Measurements from ENCODE around the gene ACBD4.
A peak's percentile ranks its signal among the peaks of the same experiment; 100 is the strongest.

The ACBD4 gene

DNA sequence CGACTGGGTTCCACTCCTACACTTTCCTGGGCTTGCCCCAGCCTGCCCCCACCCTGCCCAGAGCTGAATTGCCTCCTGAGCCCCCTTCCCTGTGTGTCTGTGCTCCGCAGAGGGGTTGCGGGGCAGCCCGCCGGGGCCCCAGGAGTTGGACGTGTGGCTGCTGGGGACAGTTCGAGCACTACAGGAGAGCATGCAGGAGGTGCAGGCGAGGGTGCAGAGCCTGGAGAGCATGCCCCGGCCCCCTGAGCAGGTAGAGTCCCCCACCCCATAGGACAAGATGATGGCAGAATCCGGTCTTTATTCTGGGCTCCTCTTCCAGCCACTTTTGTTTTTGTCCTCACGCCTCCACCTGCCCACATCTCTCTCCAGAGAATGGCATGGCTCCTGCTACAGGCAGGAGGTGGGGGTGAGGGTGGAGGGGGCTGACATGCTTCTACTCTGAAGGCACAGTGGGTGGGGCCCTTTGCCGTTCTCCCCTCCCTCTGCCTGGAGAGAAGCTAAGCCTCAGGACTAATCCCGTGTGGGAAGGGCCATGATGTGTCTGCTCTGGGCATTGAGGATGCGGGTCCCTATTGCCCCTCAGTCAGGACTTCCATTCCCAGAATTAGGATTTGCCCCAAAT is 3.5 kb downstream of the ACBD4 start:
- no peak for DNase-seq

DNA sequence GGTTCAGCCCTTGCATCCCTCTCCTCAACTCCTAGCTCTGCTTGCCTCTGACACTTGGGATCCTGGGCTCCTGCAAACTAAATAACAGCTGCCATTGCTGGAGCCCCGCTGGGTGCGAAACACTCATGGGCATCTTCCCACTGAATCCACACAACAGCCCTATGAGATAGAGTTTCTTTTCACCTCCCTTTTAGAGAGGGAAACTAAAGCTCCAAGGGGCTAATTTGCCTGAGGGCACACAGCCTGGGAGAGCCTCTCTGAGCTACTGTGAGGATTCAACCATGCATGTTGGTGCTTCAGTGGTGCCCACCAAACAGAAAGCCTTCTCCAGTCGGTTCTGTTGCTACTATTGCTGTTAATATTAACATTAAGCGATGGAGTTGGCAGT is 4.0 kb downstream of the ACBD4 start:
- DNase-seq, result no peak

DNA sequence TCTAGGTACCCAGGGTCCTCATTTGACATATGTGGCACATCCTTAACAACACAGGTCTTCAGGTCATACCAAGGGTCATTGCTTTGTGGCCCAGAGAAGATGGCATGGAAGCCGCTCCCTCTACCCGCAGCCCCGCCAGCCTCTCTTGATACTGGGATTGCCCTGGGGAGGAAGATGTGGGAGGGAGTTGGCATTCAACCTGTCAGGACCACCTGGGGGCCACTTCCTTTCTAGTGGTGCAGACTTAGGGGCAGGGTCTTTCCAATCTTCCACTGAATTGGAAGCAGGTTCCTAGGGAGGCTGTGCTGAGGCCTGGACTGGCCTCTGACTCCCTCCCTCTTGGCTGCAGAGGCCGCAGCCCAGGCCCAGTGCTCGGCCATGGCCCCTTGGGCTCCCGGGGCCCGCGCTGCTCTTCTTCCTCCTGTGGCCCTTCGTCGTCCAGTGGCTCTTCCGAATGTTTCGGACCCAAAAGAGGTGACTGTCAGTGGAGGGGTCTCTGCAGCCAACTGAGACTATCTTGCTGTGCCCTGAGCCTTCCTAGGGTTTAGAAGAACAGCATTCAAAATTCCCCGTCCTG is 7.7 kb downstream of the ACBD4 start:
- no peak for DNase-seq

DNA sequence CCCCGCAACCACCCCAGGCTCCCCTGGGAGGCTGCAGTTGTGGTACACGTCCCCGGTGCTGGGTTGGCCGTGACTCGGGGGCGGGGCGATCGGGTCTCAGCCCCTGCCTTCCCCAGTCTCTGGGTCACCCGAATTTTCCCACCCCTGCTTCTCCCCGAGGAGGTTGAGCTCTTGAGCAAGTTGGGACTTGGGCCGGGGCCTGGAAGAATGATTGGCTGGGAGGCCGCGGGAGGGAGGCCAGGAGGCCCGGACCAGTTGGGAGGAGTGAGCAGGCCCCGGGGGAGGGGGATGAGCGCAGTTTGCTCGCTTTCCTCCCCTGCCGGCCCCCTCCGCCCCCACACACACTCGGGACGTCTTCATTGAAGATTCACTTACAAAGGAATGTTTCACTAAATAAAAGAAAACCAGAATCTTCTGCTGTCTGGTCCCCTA is 8.3 kb downstream of the ACBD4 start:
- DNase-seq, result no peak

DNA sequence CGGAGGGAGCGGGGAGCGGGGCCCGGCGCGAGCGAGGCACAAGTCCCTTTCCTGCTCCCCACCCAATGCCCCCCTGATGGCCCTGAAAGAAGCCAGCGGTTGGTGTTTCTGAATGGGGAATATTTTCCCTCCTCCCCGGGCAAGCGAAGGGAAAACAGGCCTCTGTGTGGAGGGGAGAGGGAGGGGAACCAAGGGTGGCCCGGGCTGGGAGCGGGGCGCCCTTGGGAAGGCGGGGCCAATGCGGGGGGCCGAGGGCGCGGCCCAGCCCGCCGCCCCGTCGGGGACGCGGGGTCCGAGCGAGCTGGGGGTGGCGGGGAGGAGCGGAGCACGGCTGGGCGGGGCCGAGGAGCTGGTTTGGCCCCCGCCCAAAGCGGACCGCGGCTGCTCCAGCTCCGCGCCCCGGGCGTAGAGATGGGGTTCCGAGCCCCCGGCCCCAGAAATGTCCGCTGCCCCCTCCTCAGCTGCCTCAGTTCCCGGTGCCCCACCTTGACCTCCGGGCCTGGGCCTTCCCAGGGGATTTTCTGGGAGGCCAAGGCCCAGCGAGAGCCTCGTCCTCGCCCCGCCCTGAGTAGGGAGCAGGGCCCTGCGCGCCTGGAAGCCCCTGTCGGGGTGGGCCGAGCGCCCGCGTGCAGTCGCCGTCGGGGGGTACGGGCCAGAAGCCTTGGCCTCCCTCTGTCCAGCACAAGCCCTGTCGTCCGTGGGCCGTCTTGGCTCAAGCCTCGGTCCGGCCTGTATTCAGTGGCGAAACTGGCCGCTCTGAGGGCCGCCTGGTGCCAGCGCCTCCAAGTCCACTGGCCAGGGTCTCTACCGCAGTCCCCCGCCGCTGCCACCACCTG is 8.9 kb downstream of the ACBD4 start:
- no peak for DNase-seq

DNA sequence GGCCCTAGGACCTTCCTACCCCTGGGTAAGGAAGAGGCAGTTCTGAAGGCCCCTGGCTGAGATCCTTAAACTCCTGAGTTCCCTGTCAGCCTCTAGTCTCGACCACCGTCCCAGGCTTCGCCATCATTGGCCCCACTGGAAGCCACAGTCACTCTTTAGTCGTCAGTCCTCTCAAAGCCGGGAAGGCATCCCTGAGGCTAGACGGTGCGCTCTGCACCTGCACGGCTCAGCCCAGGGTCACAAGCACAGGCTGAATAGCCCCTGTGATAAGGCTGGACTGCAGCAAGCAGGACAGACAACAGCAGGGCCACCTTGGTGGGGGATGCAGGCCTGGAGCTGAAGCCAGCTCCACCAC is 9.5 kb downstream of the ACBD4 start:
- DNase-seq, result no peak

DNA sequence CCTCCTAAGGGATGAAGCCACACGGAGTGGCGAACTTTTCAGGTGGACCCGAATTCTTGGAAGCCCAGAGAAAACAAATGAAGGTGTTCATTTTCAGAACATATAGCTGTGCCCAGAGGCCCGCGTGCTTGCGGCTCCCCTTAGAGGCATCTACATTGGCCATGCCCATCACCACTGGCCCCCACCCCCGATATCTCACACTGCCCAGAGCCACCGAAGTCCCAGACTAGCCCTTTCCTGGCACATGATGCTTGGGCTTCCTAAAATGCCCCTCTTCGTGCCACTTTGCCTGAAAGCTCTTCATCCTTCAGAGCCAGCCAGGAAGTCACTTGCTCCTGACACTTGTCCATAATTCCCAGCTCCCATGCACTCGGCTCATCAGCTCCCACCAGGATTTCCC is 10.7 kb downstream of the ACBD4 start:
- no peak for DNase-seq

DNA sequence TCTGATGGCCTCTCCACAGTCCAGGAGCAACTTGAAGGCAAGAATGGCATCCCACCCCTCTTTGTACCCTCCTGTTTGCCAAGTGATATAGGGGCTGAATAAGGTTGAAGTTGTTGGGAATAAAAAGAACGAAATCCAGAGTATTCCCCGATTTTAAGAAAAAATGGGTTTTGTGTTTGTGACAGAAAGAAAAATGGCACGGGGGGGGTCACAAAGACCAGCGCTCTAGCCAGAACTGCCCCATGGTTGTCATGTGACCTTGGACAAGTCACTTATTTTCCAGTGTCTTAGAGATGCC is 11.1 kb downstream of the ACBD4 start:
- no peak for DNase-seq

DNA sequence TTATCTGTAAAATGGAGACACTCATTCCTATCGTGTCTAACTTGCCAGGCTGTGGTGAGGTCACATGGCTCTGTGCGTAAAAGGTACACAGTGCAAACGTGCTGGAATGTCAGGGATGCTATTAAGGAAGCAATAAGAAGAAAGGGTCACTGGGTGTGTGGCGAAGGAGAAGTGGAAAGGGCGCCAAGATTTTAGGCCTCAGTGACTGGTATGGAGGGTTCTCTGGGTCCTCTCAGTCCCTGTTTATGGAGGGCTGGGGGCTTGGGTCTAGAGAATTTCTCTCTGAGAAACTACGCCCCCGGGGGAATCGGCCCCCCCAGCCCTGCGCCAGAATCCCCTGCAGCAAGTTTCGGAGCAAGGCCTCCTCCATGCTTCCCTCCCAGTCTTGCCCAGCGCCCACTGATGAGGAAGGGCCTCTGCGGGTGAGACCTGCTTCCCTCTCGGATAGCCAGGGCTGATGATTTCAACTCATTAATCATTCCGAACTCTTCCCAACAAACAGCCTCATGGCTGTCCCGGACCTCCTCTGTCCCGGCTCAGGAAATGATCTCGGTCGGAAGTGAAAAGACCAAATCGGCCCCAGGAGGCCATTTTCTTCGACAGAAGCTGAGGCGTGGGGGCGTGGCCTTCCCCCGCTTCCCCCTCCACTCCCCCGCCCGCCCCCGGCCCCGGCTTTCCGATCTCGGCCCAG is 11.5 kb downstream of the ACBD4 start:
- no peak for DNase-seq

DNA sequence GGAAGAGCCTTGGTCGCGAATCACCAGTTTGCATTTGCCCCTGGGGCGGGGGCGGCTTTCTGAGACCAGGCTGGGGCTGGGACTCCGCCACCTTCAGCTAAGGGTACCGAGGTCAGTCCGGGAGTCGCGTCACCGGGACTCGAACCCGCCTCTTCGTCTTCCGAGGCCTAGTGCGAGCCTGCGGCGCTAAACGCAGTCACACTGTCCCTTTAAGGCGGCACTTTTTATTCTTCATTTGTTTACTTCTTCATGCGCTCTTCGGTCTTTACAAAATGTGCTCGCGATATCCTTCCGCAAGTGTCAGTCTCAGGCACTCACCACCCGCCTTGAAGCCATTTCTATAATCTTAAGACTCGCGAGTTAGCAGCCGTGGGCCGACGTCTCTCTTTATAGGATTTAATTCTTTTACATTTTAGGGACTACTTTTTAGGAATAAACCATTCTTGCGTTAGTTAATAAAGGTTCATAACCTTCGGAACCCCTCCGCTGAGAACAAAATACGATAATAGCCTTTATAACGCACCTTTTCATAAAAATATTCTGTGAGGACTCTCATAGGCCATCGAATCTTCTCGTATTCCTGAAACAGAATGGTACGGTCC is 12.2 kb downstream of the ACBD4 start:
- DNase-seq, result peak; percentile 65

DNA sequence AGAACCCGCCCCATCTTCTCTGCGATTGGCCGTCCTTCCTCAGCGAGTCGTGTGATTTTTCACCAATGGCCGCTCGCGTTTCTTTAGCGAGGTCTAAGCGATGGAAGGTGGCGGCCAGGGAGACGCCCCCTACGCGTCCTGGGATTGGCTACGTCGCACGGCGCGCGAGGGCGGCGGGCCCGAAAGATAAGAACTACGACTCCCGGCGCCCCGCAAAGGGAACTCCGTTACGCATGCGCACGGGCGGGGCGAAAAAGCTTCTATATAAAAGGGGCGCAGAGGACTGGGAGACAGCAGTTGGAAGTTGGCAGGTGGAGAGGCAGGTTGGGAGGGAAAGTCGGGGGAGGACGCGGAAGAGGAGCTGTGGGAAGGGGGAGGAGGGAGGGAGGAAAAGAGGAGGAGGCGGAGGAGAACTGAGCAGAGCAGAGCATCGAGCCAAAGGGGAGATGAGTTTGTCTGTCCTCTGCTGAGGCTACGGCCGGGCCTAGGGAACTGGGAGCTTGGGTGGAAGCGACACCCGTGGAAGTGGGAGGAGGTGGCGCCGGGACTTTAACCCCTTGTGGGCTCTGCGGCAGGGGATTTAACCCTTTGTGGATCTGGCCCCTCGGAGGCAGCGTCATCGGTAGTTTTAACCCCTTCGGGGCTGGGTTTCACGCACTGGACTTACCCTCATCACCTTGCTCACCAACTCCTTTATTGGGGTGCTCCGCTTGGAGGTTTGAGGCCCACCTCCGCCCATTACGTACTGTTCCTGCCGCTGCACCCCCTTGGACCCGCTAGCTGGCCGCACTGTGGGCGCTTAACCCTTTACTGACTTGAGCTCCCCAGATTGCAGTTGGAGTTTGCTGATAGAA is 12.9 kb downstream of the ACBD4 start, which contains the start of gene HEXIM1:
Gene HEXIM1, plus strand, starts transcription at position 293 of the 854 bp plus-strand sequence. CDS start 716 bp downstream, outside the sequence.
- DNase-seq, result peak; percentile 98

DNA sequence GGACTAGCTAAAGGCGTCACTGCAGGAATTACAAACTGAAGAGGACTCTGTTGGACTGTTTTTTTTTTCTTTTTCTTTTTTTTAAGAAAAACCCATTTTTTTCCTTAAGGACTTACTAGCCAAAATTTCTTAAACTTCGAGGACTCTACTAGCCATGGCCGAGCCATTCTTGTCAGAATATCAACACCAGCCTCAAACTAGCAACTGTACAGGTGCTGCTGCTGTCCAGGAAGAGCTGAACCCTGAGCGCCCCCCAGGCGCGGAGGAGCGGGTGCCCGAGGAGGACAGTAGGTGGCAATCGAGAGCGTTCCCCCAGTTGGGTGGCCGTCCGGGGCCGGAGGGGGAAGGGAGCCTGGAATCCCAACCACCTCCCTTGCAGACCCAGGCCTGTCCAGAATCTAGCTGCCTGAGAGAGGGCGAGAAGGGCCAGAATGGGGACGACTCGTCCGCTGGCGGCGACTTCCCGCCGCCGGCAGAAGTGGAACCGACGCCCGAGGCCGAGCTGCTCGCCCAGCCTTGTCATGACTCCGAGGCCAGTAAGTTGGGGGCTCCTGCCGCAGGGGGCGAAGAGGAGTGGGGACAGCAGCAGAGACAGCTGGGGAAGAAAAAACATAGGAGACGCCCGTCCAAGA is 13.7 kb downstream of the ACBD4 start:
- DNase-seq, result peak; percentile 60

DNA sequence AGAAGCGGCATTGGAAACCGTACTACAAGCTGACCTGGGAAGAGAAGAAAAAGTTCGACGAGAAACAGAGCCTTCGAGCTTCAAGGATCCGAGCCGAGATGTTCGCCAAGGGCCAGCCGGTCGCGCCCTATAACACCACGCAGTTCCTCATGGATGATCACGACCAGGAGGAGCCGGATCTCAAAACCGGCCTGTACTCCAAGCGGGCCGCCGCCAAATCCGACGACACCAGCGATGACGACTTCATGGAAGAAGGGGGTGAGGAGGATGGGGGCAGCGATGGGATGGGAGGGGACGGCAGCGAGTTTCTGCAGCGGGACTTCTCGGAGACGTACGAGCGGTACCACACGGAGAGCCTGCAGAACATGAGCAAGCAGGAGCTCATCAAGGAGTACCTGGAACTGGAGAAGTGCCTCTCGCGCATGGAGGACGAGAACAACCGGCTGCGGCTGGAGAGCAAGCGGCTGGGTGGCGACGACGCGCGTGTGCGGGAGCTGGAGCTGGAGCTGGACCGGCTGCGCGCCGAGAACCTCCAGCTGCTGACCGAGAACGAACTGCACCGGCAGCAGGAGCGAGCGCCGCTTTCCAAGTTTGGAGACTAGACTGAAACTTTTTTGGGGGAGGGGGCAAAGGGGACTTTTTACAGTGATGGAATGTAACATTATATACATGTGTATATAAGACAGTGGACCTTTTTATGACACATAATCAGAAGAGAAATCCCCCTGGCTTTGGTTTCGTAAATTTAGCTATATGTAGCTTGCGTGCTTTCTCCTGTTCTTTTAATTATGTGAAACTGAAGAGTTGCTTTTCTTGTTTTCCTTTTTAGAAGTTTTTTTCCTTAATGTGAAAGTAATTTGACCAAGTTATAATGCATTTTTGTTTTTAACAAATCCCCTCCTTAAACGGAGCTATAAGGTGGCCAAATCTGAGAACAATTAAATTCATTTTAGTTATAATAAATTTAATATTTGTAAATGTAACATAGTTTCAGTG is 14.5 kb downstream of the ACBD4 start:
- DNase-seq, result peak; percentile 17

DNA sequence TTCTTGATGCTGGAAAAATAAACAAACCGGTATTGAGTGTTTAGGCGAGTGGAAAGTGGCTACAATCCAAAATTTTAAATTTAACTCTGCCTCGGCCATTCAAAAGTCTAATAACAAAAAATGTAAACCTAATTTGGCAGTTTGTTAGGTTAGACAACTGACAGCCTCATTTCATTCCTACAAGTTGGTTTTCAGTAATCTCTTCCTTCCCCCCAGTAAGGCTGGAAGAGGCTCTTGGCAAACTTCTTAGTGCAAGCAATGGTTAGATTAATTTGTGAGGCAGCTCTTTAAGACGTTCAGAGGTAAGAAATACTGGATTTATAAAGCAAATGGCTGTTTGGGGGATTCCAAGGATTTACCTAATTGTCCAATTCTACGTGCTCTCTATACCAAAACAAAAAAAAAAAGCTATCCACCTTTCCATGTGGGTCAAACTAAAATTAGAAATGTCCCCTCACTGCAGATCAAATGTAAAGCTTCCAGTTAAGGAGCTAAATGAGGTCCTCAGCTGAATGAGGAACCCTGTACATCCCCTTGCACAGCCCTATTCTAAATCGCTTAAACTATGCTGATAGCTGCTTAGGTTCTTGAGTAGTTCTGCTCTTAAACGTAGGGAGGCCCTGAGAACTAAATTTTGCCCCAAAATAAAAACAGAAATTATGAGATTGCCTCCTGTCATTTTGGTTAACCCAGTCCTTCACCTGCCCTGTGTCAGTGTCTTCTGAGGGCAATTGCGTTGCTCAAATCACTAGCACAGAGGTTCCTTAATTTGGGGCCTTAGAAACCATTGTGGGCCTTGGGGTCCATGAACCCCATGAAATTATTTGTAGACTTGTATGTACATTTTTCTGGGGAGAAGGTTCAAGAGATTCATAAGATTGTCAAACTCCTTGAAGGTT is 15.7 kb downstream of the ACBD4 start:
- no peak for DNase-seq

DNA sequence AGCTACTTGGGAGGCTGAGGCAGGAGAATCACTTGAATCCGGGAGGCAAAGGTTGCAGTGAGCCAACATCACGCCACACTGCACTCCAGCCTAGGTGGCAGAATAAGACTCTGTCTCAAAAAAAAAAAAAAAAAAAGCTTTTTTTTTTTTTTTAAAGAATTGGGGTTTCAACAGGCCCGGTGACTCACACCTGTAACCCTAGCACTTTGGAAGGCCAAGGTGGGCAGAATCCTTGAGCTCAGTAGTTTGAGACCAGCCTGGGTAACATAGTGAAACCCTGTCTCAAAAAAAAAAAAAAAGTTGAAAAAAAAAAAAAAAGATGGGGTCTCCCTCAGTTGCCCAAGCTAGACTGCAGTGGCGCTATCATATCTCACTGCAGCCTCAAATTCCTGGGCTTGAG is 19.5 kb downstream of the ACBD4 start:
- DNase-seq, result no peak

DNA sequence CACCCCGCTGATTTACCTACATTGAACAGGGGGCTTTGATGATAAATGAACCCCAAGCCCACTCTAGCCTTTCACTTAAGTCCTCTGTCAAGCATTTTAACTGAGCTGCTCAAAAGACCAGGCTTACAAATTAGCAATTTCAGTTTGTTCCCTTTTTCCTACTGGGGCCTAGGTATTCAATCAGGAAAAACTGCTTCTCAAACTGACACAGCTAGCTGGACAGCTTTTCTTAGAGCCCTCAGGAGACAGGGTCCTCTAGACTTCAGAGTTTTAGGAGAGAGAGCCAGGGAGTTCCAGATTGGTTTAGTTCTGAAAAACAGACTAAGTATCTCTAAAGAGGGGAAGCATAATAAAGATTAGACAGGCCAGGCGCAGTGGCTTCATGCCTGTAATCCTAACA is 20.0 kb downstream of the ACBD4 start:
- no peak for DNase-seq

DNA sequence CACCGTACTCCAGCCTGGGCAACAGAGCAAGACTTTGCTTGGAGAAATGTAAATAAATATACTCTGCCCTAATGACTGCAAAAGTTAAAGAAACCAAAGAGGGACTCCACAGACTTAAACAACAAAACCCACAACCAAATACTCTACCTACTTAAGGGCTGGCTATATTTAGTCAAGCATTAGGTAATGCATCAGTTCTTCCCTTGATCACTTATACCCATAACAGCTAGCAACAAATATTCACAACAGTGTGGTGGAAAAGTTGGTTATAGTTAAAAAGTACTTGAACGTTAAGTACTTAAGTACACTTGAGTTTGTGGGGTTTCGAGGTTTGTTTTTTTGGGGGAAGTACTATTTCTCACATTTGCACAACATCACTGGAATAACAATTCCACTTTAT is 20.8 kb downstream of the ACBD4 start:
- DNase-seq, result no peak

DNA sequence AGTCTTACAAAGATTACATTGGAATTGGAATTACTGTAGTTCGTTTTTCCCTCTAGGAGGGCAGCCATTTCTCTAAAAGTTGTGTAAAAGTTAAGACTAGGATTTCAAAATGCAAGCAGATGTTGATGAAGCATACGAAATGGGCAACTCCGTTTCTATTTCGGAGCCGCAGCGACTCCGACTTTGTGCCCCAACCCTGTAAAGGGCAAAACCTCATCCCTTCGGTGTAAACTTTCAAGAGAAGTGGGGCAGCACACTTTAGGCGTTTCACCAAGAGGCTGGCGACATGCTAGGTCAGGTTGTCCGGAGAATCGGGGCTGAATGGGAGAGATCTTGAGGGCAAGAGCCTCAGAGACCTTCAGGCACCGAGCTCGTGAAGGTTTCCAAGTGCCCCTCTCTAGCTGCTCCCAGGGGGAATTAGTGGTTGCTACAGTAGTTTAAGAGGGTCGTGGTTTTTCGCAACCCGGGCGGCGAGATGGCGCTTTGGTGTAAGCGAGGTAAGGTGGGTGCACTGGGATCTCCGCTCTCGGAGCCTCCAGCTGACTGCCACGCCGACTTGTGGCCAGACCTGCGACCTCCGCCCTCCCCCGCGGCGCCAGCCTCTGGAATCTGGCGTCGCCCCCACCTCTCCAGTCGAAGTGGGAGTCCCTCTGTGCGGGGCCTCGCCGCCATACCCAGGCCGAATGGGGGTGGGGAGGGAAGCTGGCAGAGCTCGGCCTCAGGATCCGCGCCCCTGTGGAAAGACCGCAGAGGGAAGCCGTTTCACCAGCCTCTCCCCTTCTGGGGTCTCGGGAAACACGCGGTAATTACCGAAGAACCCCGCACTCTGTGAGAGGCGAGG is 25.2 kb downstream of the ACBD4 start:
- DNase-seq, result peak; percentile 62

Measured in activated effector memory CD4-positive, alpha-beta T cell treated with Interleukin-2 at 50 U/mL for 16 hours (primary cell).